Ramos (cell line): ENCODE measurements around the gene UGT3A1.
"Not testable (repeated sequence)": the region's sequence is repeated elsewhere in the genome, so short reads cannot be mapped to it uniquely, and the experiment has no call there.

Source experiments
- in situ Hi-C: fragments of 300-500 bp; cut with MboI; formaldehyde crosslinking; loops from one replicate; pipeline ENCODE4 v1.14.3; 2022; ENCODE audit warnings: low sequenced_read_pairs; ENCODE audit not compliant: unreplicated experiment

The UGT3A1 gene

DNA sequence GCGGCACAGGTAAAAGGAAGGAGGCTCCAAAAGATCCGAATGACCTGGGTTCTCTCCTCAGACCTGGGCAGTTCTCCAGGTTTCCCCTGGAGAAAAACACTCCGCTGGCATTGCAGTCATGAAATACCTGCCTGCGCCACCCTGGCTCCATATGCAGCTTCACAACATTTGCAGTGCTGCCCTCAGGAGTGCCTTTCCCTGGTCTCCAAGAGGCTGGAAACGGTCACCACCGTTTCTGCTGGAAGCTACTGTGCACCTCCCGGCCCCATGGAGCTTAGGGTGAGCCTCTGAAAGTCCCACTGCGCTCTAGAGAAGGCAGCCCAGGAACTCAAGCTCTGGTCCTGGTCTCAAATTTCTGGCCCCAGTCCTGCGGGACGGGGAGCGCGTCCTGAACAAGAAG lies 670 bp downstream of the UGT3A1 start:
- in situ Hi-C loops = no loop called here

DNA sequence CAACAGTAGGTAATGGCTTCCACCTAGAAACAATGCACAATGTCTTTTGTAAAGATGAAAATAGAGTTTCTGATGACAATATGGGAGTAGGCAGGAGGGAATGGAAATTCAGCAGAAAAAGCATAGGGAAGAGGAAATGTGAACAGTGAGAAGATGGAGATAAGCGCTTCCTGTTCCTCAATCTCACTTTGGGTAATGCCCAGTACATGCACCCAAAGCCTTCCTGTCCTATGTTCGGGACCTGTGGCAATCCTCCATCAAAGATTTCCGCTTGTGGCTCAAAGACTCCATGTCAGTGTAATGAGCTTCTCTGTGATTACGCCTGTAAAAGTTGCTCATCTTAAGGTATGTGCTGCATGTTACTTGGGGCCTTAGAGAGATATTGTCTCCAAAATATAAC lies 2.7 kb downstream of the UGT3A1 start:
- in situ Hi-C loops = no loop called here

DNA sequence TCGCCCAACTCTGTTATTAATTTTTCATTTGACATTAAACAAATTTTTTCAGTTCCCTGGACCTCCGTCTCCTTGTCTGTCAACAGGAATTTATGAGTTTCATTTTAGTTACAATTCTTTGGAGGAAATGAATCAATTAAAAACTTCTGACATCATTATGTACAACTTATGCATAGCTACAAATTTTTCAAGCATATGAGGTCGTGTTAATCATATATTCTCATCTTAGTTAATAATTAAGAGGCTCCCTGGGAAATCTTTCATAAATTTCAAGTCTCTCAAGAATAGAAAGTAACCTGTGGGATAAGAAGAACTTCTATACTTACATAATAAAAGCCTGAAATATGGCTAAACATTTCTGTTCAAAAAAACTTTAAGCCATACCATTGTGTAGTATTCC lies 3.4 kb downstream of the UGT3A1 start:
- in situ Hi-C loops = no loop called here

DNA sequence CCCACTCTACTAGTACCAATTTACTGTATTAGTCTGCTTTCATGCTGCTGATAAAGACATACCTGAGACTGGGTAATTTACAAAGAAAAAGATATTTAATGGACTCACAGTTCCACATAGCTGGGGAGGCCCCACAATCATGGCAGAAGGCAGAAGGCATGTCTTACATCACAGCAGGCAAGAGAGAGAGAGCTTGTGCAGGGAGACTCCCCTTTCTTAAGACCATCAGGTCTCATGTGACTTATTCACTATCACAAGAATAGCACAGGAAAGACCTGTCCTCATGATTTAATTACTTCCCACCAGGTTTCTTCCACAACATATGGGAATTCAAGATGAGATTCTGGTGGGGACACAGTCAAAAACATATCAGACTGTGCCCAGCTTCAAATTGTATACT lies 11.5 kb downstream of the UGT3A1 start:
- in situ Hi-C loops = no loop called here

DNA sequence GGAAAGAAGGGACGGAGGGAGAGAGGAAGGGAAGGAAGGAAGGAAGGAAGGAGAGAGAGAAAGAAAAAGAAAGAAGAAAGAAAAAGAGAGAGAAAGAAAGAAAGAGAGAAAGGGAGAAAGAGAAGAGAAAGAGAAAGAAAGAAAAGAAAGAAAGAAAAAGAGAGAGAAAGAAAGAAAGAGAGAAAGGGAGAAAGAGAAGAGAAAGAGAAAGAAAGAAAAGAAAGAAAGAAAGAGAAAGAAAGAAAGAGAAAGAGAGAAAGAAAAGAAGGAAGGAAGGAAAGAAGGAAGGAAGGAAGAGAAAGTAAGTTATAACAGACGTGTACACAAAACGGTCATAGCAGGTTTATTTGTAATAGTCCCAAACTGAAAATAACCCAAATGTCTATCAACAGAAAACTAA lies 14.3 kb downstream of the UGT3A1 start:
- in situ Hi-C loops = not testable (repeated sequence)

DNA sequence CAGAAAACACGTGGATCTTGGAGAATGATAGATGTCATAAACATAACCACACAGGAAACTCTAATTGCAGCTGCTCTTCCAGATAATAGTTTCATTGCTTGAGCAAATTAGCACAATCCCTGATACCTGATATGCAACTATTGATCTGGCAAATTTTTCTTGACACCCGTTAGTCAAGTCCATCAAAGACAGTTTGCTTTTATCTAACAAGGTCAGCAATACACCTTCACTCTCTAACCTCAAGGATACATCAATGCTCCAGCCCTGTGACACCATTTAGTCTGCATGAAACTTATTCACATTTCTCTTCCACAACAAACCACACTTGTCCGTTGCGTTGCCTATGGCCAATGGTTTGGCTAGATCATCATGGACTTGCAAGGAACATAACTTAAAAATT lies 16.6 kb downstream of the UGT3A1 start:
- in situ Hi-C loops = no loop called here

DNA sequence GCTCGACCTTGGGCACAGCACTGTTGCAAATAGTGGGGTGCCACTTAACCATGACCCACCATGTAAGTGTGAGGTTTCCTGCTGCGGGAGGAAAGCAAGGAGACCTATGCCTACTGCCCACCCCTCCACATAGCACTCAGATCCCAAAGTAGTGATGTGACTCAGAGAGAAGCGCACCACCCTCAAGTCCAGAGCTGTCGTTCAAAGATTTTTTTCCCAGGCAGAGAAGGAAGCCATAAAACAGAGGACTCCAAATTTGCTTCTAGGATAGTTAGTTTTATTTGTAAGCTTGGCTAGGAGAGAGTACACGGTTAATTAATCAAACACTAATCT lies 19.3 kb downstream of the UGT3A1 start:
- in situ Hi-C loops = no loop called here

DNA sequence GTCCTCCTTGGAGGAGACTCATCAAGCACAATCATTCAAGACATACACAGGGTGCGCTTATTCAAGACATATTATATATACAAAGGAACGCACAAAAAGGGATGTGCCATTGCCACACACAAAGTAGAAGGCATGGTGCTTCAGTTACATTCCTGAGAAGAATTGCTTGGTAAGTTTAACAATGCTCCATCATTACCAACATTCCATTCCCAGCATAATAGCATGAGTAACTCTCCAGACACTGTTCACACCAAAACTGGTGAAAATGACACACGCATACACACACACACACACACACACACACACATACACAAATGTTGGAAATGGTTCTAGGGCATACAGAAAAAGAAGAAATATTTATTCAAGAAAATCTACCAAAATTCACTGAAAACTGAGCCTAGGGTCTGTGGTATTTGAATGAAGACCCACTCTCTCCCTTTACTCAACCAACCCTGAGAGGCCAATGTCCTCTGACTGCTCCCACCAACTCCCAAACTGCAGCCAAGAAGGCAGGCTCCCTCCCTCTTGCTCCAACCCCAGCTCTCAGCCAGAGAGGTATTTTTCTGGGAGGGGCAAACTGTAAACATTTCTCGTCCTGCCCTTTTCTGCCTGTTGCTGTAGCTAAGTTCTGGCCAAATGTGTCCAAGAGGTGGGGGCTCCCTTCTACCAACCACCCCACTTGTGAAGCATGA lies 19.9 kb downstream of the UGT3A1 start:
- in situ Hi-C loops = no loop called here

DNA sequence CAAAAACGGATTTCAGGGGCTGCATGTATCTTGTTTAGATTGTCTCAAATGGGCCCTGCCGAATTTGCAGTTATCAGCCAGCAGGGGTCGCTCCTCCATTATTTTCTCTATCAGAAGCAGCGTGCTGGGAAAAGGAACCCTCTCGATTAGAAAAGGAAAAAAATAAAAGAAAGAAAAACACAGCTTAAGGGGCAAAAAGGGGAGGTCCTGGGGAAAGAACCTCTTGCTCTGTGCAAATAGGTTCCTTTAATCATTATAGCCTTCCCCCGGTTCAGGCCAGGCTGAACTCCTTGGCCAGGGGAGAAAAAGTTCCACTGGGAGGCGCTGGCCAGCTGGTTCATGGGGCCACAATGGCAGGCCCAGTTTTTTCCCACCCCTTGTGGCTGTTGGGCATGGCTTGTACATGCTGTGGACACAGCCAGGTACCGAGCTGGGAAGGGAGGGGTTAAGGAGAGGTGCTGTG lies 27.8 kb downstream of the UGT3A1 start:
- in situ Hi-C loops = no loop called here

DNA sequence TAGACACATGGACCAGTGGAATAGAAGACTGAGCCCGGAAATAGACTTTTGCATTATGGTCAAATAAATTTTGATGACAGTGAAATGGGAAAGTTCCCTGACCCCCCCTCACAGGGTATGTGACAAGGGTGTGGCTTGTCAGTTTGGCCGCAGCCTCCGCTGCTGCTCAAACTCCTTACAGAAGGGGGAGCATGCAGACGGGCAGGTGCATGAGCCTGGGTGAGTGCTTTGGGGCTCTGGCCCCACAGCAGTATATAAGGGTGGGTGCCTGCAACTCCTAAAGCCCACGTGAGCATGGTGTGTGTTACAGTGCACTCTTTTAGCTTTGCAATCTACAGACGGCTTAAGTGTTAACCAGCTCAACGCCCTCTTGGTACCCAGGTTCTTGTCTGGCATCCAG lies 30.9 kb downstream of the UGT3A1 start:
- in situ Hi-C loops = no loop called here

DNA sequence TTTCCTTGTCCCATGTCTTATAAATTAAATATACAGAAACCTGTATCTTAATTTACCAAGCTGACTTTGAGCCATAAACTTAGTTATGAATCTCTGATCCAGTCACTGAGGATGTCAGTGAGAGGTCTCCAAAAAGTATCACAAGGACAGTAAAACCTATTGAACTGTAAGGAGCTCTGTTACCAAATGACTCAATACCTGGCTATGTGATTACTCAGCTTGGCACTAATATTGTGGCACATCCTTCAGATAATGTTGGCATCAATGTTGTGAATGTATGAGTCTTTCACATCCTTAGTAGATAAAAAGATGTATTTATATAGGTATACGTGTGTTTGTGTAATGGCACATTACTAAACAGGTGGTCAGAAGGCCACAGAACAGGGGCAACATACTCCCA lies 34.8 kb downstream of the UGT3A1 start:
- in situ Hi-C loops = no loop called here

DNA sequence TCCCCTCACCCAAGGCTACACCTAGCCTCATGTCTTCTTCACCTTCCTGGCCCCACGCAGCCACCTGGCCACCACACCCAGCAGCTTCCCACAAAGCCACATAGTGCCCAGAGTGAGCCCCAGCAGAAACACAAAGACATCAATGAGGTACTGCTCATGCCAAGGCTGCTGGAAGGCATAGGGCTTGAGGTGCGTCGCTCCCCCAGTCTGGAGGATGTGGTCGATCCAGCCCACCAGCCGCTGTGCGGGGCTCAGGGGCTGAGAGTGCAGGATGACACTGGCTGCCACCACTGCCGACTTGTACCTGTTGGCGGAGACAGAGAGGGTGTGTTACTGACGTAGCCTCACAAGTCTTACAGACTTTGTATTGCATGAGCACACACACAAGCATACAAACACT lies 37.0 kb downstream of the UGT3A1 start:
- in situ Hi-C loops = no loop called here

DNA sequence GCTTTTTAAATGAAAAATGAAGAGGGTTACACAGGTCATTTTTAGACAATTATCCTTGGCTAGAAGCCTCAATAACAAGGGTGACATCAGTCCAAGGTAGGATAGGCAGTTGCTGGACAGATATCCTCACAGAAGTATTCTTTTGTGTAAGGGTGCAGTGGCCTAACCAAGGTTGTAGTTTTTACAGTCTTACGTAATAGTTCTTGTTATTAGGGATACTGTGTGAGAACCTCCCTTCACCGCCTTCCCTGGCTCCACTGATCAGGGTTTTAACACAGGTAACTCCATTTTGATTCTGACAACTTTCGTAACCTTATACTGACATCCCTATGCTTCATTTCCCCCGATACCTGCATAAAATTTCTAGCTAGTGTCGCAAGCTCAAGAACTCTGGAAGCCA lies 44.1 kb downstream of the UGT3A1 start:
- in situ Hi-C loops = loop anchor here (10.0 to 25.0 kb wide), 2 partner anchors 852 to 1460 kb away; no protein-coding TSS in a partner anchor

DNA sequence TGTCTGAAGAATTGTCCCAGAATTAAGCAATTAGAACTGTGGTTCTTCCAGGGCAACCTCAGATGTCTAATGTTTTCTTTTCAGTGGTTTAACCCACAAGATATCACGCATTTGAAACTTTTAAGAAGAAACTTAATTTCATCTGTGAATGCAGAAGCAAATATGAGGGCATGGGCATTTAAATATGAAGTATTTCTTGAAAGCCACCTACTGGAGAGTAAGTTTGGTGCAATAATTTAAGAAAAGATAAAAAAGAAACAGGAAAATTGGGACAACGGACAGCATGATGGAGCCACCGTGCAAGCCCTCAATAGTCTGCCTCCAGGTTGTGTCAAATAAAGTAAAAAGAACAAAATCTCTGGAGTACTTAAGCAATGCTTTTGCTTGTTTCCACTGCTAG lies 51.6 kb downstream of the UGT3A1 start:
- in situ Hi-C loops = loop anchor here (10.0 to 25.0 kb wide), 2 partner anchors 845 to 1452 kb away; no protein-coding TSS in a partner anchor

DNA sequence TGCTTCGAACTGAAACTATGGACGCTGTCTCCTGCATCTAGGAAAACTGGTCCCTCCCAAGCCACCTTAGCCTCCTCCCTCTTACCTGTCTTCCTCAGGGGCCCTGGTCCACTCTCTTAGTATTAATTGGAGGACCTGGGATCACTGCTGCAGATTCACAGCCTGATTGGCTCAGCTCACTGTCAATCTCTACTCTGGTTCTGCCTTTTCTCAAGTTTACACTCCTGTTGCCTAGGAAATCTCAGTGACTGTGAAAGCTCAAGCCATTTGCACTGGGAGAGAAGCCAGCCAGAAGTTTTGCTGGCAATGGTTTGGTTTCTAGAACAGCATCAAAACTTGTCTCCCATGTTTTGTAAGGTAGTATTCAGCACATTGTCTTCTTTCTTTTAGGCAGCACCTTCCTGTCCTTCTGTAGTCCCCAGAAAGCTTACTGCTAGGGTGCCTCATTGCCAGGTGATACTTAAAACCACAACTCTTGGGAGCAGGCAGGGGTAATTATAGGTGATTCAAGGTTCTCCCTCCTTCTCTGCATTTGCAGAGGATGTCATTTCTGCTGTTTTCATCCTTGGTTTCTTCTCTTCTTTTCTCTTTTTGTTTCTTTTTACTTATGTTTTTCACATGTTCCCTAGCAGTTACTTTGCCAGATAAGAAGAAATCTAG lies 52.5 kb downstream of the UGT3A1 start, which contains the start of gene CAPSL:
Gene CAPSL (minus strand): TSS at position 55 of the 660 bp plus-strand sequence. CDS start 17,502 bp downstream, outside the sequence.
- in situ Hi-C loops = loop anchor here (25.0 kb wide), 1 partner anchor 1451 kb away; no protein-coding TSS in a partner anchor

DNA sequence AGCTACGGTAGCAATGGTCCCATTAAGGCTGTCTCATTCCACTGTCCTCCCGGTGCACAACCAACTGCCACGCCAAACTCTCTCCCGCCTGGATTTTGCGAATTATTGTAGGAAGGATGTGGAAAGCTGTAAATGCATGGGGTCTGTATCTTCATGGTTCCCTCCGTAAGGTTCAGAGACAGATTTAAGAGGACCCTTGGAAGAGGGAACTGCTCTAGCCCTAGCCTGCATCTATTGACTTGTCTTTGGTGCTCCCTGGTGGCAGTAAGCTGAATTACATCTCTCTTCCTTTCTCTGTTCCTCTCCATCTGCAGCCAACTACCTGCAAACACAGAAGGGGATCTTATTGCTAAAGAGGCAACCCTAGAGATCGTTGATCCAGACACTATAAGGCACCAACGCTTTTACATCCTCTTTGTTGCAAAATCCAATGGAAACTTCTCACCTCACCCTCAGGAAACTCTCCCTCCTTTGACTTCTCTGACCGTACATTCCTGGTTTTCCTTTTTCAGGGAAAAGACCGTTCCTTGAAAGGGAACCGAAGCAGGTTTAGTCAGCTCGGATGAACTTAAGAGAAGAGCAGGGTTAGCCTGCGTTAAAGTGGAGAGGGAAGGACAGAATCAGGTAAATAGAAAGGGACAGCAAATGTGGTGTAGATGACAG lies 64.7 kb downstream of the UGT3A1 start:
- in situ Hi-C loops = loop anchor here (25.0 kb wide), 1 partner anchor 1439 kb away; no protein-coding TSS in a partner anchor

DNA sequence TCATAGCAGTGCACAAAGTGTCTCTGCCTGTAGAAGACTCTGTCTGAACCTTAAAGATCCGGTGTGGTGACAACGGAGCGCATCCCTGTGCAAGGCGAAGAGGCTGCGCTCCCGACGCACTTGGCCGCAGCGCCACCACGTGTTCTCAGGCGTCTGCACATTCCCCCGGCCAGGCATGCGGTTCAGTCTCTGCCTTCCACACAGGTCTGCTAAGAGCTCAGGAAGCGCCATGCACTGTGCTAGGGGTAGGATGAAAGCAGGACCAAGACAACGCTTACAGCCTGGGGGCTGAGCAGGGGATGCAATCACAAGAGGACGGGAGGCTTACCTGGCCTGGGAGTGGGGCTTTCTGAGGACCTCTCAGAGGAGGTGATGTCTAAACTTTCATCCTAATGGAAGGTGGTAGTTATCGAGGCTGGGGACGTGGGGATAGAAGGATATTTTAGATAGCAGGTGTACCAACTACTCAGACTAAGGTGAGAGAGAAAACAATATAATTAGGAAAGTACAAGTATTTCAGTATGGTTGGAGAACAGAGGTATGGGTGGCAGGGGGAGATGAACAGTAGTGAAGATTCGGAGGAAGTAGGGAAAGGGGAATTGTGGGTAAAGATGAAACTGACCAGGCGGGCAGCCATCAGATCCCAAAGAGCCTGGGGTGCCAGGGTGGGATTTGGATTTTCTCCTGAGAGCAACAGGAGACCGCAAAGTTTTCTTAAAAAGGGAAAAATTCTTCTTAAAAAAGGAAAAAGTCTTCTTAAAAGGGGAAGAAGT lies 66.1 kb downstream of the UGT3A1 start:
- in situ Hi-C loops = loop anchor here (5.0 to 25.0 kb wide), 3 partner anchors 148 to 1438 kb away; no protein-coding TSS in a partner anchor

DNA sequence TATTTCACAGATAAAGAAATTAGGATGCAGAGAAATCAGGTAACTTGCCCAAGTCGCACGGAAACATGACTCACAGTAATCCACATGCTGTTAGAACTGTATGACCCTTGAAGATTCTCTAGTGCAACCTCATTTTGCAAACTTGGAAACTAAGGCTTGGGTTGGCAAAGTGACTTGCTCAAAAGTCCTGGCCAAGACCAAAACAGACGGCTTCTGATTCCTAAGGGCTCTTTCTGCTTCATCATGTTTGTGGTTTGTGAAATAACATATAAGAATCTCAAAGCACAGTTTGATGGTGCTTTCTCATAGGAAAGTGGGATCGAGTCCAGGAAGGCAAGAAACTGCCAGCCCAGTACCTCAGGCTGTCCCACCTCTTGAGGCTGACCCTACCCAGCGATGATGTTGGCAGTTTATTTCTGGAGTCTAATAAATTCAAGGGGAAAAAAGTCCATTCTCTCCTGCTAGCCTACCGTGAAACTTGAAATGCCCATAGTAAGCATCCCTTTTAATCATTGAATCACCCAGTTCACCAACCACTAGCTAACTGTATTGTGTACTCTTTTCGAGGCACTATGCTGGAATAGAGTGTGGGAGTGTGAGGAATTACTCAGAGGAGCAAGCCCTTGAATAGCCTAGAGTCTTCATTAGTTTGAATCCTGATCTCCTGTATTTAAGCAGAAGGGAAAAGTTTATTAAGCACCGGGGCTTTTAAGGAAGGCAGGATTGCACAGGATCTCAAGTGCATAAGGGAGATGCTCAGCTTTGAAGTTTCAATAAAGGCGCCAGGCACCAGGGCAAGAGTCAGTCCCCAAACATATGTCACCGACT lies 66.9 kb downstream of the UGT3A1 start:
- in situ Hi-C loops = loop anchor here (5.0 kb wide), 2 partner anchors 147 to 272 kb away; no protein-coding TSS in a partner anchor

DNA sequence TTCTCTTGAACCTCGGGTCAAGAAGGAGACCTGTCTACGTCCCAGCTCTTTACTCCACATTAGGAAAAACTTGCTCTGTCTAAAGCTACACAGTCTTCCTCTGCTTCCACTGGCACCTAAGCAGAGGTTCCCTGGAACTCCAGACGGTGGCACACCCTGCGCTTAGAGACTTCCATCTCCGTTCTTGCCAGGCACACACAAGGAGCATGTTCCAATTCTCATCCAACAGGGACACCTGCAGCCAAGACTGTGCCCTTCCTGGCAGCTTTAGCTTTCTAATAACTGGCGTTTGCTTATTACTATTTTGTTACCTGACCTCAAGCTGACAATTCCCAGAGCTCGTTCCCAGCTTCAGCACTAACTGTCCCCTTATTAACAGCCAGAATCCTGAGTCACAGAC lies 68.7 kb downstream of the UGT3A1 start:
- in situ Hi-C loops = loop anchor here (5.0 kb wide), 2 partner anchors 145 to 270 kb away; no protein-coding TSS in a partner anchor
